Left forelimb (tissue), 1 donor: ENCODE results near the gene CERKL.

Source experiments
- DNase-seq: peaks from one replicate; pipeline ENCODE4 v3.0.0-alpha.2; 2018; ENCODE audit warnings: low spot score

CERKL gene

GRCh38 chr2:181677912-181678586, 21.1 kb upstream of the CERKL start:
- peak; percentile 81 for DNase-seq

- DNase-seq = no peak
These were observed 18.3 kb upstream of the CERKL start for GRCh38 chr2:181675254-181675653.

- DNase-seq = no peak
These were observed 17.6 kb upstream of the CERKL start for GRCh38 chr2:181674461-181674860.

GRCh38 chr2:181673173-181673572, 16.3 kb upstream of the CERKL start:
- no peak for DNase-seq

GRCh38 chr2:181672255-181673008, 15.5 kb upstream of the CERKL start:
- DNase-seq = no peak

GRCh38 chr2:181670632-181671031, 13.7 kb upstream of the CERKL start:
- no peak for DNase-seq

- DNase-seq = no peak
These were observed 10.3 kb upstream of the CERKL start for GRCh38 chr2:181667234-181667633.

GRCh38 chr2:181662287-181662686, 5.4 kb upstream of the CERKL start:
- no peak for DNase-seq

GRCh38 chr2:181660181-181660580, 3.3 kb upstream of the CERKL start:
- DNase-seq = no peak

GRCh38 chr2:181658444-181658843, 1.5 kb upstream of the CERKL start:
- DNase-seq = no peak

GRCh38 chr2:181657379-181657778, 474 bp upstream of the CERKL start:
- no peak for DNase-seq

- DNase-seq = no peak
These were observed 1.4 kb downstream of the CERKL start for GRCh38 chr2:181655519-181655918.

GRCh38 chr2:181649436-181649979, 7.4 kb downstream of the CERKL start:
- DNase-seq = no peak

GRCh38 chr2:181648478-181649155, 8.3 kb downstream of the CERKL start:
- DNase-seq = no peak

GRCh38 chr2:181646415-181646987, 10.4 kb downstream of the CERKL start:
- DNase-seq = no peak

- no peak for DNase-seq
These were observed 13.8 kb downstream of the CERKL start for GRCh38 chr2:181643151-181643550.

GRCh38 chr2:181642086-181642485, 14.8 kb downstream of the CERKL start:
- no peak for DNase-seq

GRCh38 chr2:181639686-181640085, 17.2 kb downstream of the CERKL start:
- no peak for DNase-seq

- no peak for DNase-seq
These were observed 24.0 kb downstream of the CERKL start for GRCh38 chr2:181632733-181633401.

GRCh38 chr2:181628590-181629585, 28.0 kb downstream of the CERKL start:
- DNase-seq = no peak

GRCh38 chr2:181627545-181627944, 29.4 kb downstream of the CERKL start:
- DNase-seq = no peak
